ENCODE results near the gene TOM1L2. TPM values are rescaled to one million over a fixed set of nuclear protein-coding genes. Genes with fewer than 3 reads are reported as not detected.

The TOM1L2 gene
- total and polyA plus RNA-seq, 2 experiments from 2014 or later: 25.5 to 31.0 TPM

GRCh38 chr17:17816831-17817551 lies 155.2 kb downstream of the TOM1L2 start:
- Histone ChIP-seq H3K27ac (no peak overlapping the region), H3K36me3 (ENCODE audit: low read depth) (peaks cover 3% of the 10 kb centered on the region; the same call in 1 of the 2 replicates), H4K20me1 (ENCODE audit: insufficient read depth) (no peaks in the 10 kb centered on the region), H3K4me1 (ENCODE audit: insufficient read depth) (peaks cover 6% of the 10 kb centered on the region), H3K79me2 (ENCODE audit: insufficient read depth) (peaks cover 9% of the 10 kb centered on the region; the same call in 1 of the 2 replicates), H3K9ac (no peak overlapping the region), H2AFZ (no peak overlapping the region), H3F3A (ENCODE audit: insufficient read depth) (peaks cover 1% of the 10 kb centered on the region), H3K4me2 (ENCODE audit: unreplicated experiment) (no peak overlapping the region), H3K9me2 (ENCODE audit: insufficient read depth) (no peaks in the 10 kb centered on the region), H3K9me3 (ENCODE audit: low read depth) (no peaks in the 10 kb centered on the region), H3K27me3 (replicated peaks; ENCODE audit: insufficient read depth) (no peaks in the 10 kb centered on the region), H3K4me3 (no peak overlapping the region)
- WGBS, 2 experiments (ENCODE audit: low coverage in 1 of 2, low lambda C conversion rate in 2 of 2, missing lambda C conversion rate in 2 of 2): 90 to 95% methylated on average over 19 to 20 of the region's 24 CpGs
- no peak for DNase-seq
- in situ Hi-C loops (cut with MboI): loop anchor here (5.0 kb wide), 1 partner anchor 40 kb away; no protein-coding TSS in a partner anchor
- TF ChIP-seq EZH2phosphoT487 (IDR thresholded peaks at IDR 0.05; ENCODE audit: insufficient read depth, low read depth) (no peak), EZH2 (IDR thresholded peaks at IDR 0.05; ENCODE audit: insufficient read depth, poor library complexity, severe bottlenecking) (no peak)

GRCh38 chr17:17816240-17816814 lies 155.9 kb downstream of the TOM1L2 start:
- H3K9ac ChIP-seq: no peak overlapping the region
- peaks cover 5% of the 10 kb centered on the region for H3K4me1 ChIP-seq (ENCODE audit: insufficient read depth)
- H3F3A ChIP-seq (ENCODE audit: insufficient read depth): peaks cover 6% of the 10 kb centered on the region
- no peaks in the 10 kb centered on the region for H4K20me1 ChIP-seq (ENCODE audit: insufficient read depth)
- no peaks in the 10 kb centered on the region for H3K9me2 ChIP-seq (ENCODE audit: insufficient read depth)
- DNase-seq: no peak
- H3K79me2 ChIP-seq (ENCODE audit: insufficient read depth): peaks cover 3% of the 10 kb centered on the region; the same call in 1 of the 2 replicates
- no peaks in the 10 kb centered on the region for H3K27me3 ChIP-seq (replicated peaks; ENCODE audit: insufficient read depth)
- WGBS, 2 experiments (ENCODE audit: low coverage in 1 of 2, low lambda C conversion rate in 2 of 2, missing lambda C conversion rate in 2 of 2): 91 to 95% methylated on average over 22 of the region's 22 CpGs
- in situ Hi-C loops (cut with MboI): loop anchor here (5.0 kb wide), 1 partner anchor 41 kb away; no protein-coding TSS in a partner anchor
- H3K9me3 ChIP-seq (ENCODE audit: low read depth): no peaks in the 10 kb centered on the region
- H3K4me2 ChIP-seq (ENCODE audit: unreplicated experiment): no peak overlapping the region
- no peak overlapping the region for H3K4me3 ChIP-seq
- H2AFZ ChIP-seq: no peak overlapping the region
- TF ChIP-seq EZH2 (IDR thresholded peaks at IDR 0.05; ENCODE audit: insufficient read depth, poor library complexity, severe bottlenecking): no peak
- no peak for TF ChIP-seq EZH2phosphoT487 (IDR thresholded peaks at IDR 0.05; ENCODE audit: insufficient read depth, low read depth)
- H3K36me3 ChIP-seq (ENCODE audit: low read depth): peaks cover 3% of the 10 kb centered on the region; the same call in 1 of the 2 replicates
- H3K27ac ChIP-seq: no peak overlapping the region

- 71 to 74% methylated on average over 16 of the region's 17 CpGs for WGBS, 2 experiments (ENCODE audit: low coverage in 1 of 2, low lambda C conversion rate in 2 of 2, missing lambda C conversion rate in 2 of 2)
- Histone ChIP-seq H4K20me1 (ENCODE audit: insufficient read depth) (no peaks in the 10 kb centered on the region), H3K4me2 (ENCODE audit: unreplicated experiment) (no peak overlapping the region)
Observed at GRCh38 chr17:17815436-17816200, 156.6 kb downstream of the TOM1L2 start.

GRCh38 chr17:17815062-17815406 lies 157.2 kb downstream of the TOM1L2 start:
- Histone ChIP-seq H3K27me3 (replicated peaks; ENCODE audit: insufficient read depth) (no peaks in the 10 kb centered on the region), H3K4me3 (no peak overlapping the region), H2AFZ (no peak overlapping the region), H3K9me2 (ENCODE audit: insufficient read depth) (no peaks in the 10 kb centered on the region), H4K20me1 (ENCODE audit: insufficient read depth) (no peaks in the 10 kb centered on the region), H3K9ac (no peak overlapping the region), H3K4me1 (ENCODE audit: insufficient read depth) (peaks cover 4% of the 10 kb centered on the region), H3K27ac (no peak overlapping the region), H3K79me2 (ENCODE audit: insufficient read depth) (no peaks in the 10 kb centered on the region), H3K4me2 (ENCODE audit: unreplicated experiment) (no peak overlapping the region), H3K36me3 (ENCODE audit: low read depth) (peaks cover 3% of the 10 kb centered on the region; the same call in 1 of the 2 replicates), H3F3A (ENCODE audit: insufficient read depth) (peaks cover 6% of the 10 kb centered on the region), H3K9me3 (ENCODE audit: low read depth) (no peaks in the 10 kb centered on the region)
- 48 to 54% methylated on average over 8 of the region's 8 CpGs for WGBS, 2 experiments (ENCODE audit: low coverage in 1 of 2, low lambda C conversion rate in 2 of 2, missing lambda C conversion rate in 2 of 2)
- TF ChIP-seq EZH2 (IDR thresholded peaks at IDR 0.05; ENCODE audit: insufficient read depth, poor library complexity, severe bottlenecking) (no peak), EZH2phosphoT487 (IDR thresholded peaks at IDR 0.05; ENCODE audit: insufficient read depth, low read depth) (no peak)
- in situ Hi-C loops (cut with MboI): loop anchor here (5.0 kb wide), 1 partner anchor 42 kb away; no protein-coding TSS in a partner anchor
- DNase-seq: no peak

More at GRCh38 chr17:17815436-17816200, 156.6 kb downstream of the TOM1L2 start:
- DNase-seq: no peak
- no peak overlapping the region for H2AFZ ChIP-seq
- TF ChIP-seq EZH2phosphoT487 (IDR thresholded peaks at IDR 0.05; ENCODE audit: insufficient read depth, low read depth): no peak
- no peak for TF ChIP-seq EZH2 (IDR thresholded peaks at IDR 0.05; ENCODE audit: insufficient read depth, poor library complexity, severe bottlenecking)
- no peak overlapping the region for H3K9ac ChIP-seq
- in situ Hi-C loops (cut with MboI): loop anchor here (5.0 kb wide), 1 partner anchor 42 kb away; no protein-coding TSS in a partner anchor
- no peaks in the 10 kb centered on the region for H3K79me2 ChIP-seq (ENCODE audit: insufficient read depth)
- H3F3A ChIP-seq (ENCODE audit: insufficient read depth): peaks cover 6% of the 10 kb centered on the region
- peaks cover 5% of the 10 kb centered on the region for H3K4me1 ChIP-seq (ENCODE audit: insufficient read depth)
- H3K9me3 ChIP-seq (ENCODE audit: low read depth): no peaks in the 10 kb centered on the region
- no peak overlapping the region for H3K4me3 ChIP-seq
- peaks cover 3% of the 10 kb centered on the region; the same call in 1 of the 2 replicates for H3K36me3 ChIP-seq (ENCODE audit: low read depth)
- H3K9me2 ChIP-seq (ENCODE audit: insufficient read depth): no peaks in the 10 kb centered on the region
- H3K27me3 ChIP-seq (replicated peaks; ENCODE audit: insufficient read depth): no peaks in the 10 kb centered on the region
- no peak overlapping the region for H3K27ac ChIP-seq
